HepG2 (cell line): Measurements from ENCODE around the gene DNAJB12. TPM values are rescaled to one million over a fixed set of nuclear protein-coding genes. Genes with fewer than 3 reads are reported as not detected.
A peak's percentile ranks its signal among the peaks of the same experiment; 100 is the strongest.

Source experiments
- GATAD2A ChIP-seq: IDR thresholded peaks from 2 replicates; pipeline ENCODE4 v1.6.1; 2016
- NONO ChIP-seq, 2 experiments: fragments of 450-650 bp in 1 of 2; sonication (generic) in 1 of 2; formaldehyde crosslinking in 1 of 2; IDR thresholded peaks in 1 of 2; conservative IDR thresholded peaks in 1 of 2; 2 replicates each; pipeline versions ENCODE4 v1.6.1 to v1.8.0; 2017 to 2022; ENCODE audit warnings: mild to moderate bottlenecking in 1 of 2, missing genetic modification reagents in 1 of 2, moderate library complexity in 1 of 2
- SRSF4 ChIP-seq: fragments of 200-400 bp; formaldehyde crosslinking; IDR thresholded peaks from one replicate; pipeline ENCODE4 v1.6.1; 2018; ENCODE audit warnings: mild to moderate bottlenecking, low read depth, low read length, moderate library complexity; ENCODE audit not compliant: poor library complexity, severe bottlenecking
- ZBTB8A ChIP-seq: sonication (generic); formaldehyde crosslinking; IDR thresholded peaks from 2 replicates; pipeline ENCODE4 v1.4.0; 2020; ENCODE audit warnings: mild to moderate bottlenecking, low read depth, missing genetic modification reagents, borderline replicate concordance
- ZC3H13 ChIP-seq: sonication (generic); formaldehyde crosslinking; IDR thresholded peaks from 2 replicates; pipeline ENCODE4 v1.8.1; 2023; ENCODE audit warnings: mild to moderate bottlenecking, missing genetic modification reagents, moderate library complexity
- ZC3H4 ChIP-seq: sonication (generic); formaldehyde crosslinking; IDR thresholded peaks from 2 replicates; pipeline ENCODE4 v1.4.0; 2020; ENCODE audit warnings: missing genetic modification reagents, borderline replicate concordance
- ZNF317 ChIP-seq: sonication (generic); formaldehyde crosslinking; IDR thresholded peaks from 2 replicates; pipeline ENCODE4 v1.5.0; 2020; ENCODE audit warnings: mild to moderate bottlenecking, missing genetic modification reagents
- ZNF713 ChIP-seq: sonication (generic); formaldehyde crosslinking; IDR thresholded peaks from 2 replicates; pipeline ENCODE4 v1.4.0; 2020; ENCODE audit warnings: mild to moderate bottlenecking, missing genetic modification reagents
- polyA plus RNA-seq, 8 experiments: library from polyadenylated mRNA; depleted of rRNA in 3 of 8; stranded (reverse) in 7 of 8; unstranded in 1 of 8; fragments of >200 nt; fragmentation: Illumina TruSeq in 4 of 8; extraction: Trizol in 4 of 8; gene quantifications; 2 replicates each; pipeline versions ENCODE4 v1.2.1 to v1.2.3, GENCODE V29; 2011 to 2016; ENCODE audit warnings: low read depth in 4 of 8, missing spikeins in 1 of 8, mixed read lengths in 1 of 8; ENCODE audit not compliant: insufficient read depth in 1 of 8
- total RNA-seq, 5 experiments: library from RNA; depleted of rRNA; stranded (reverse); fragments of >200 nt; fragmentation: Illumina TruSeq; extraction: Trizol; gene quantifications; 2 replicates each; pipeline ENCODE4 v1.2.3, GENCODE V29; 2016; ENCODE audit warnings: low read depth in 1 of 5
- TF ChIP-seq, protein P1 (sequence below): sonication (generic); formaldehyde crosslinking; IDR thresholded peaks from 2 replicates; pipeline ENCODE4 v1.4.0; 2020; ENCODE audit warnings: missing genetic modification reagents
- TF ChIP-seq, protein P2 (sequence below): sonication (generic); formaldehyde crosslinking; IDR thresholded peaks from 2 replicates; pipeline ENCODE4 v1.4.0; 2020; ENCODE audit warnings: missing genetic modification reagents, borderline replicate concordance
- TF ChIP-seq, protein P3 (sequence below): sonication (generic); formaldehyde crosslinking; IDR thresholded peaks from 2 replicates; pipeline ENCODE4 v1.8.1; 2023; ENCODE audit warnings: mild to moderate bottlenecking, inconsistent platforms, moderate library complexity, missing genetic modification reagents, borderline replicate concordance
- TF ChIP-seq, protein P4 (sequence below), 2 experiments: sonication (generic) in 1 of 2; formaldehyde crosslinking in 1 of 2; IDR thresholded peaks; 2 replicates each; pipeline versions ENCODE4 v1.4.0 to v1.6.1; 2016 to 2020; ENCODE audit warnings: borderline replicate concordance in 1 of 2, low read depth in 1 of 2, mild to moderate bottlenecking in 1 of 2, missing genetic modification reagents in 1 of 2
- TF ChIP-seq, protein P5 (sequence below): sonication (generic); formaldehyde crosslinking; IDR thresholded peaks from 2 replicates; pipeline ENCODE4 v1.4.0; 2020; ENCODE audit warnings: missing genetic modification reagents

DNAJB12 gene
- total and polyA plus RNA-seq, 2 of the 13 experiments (the other 11 are each of a cell fraction or from before 2014, with no cell fraction given) = 10.8 to 18.2 TPM

DNA sequence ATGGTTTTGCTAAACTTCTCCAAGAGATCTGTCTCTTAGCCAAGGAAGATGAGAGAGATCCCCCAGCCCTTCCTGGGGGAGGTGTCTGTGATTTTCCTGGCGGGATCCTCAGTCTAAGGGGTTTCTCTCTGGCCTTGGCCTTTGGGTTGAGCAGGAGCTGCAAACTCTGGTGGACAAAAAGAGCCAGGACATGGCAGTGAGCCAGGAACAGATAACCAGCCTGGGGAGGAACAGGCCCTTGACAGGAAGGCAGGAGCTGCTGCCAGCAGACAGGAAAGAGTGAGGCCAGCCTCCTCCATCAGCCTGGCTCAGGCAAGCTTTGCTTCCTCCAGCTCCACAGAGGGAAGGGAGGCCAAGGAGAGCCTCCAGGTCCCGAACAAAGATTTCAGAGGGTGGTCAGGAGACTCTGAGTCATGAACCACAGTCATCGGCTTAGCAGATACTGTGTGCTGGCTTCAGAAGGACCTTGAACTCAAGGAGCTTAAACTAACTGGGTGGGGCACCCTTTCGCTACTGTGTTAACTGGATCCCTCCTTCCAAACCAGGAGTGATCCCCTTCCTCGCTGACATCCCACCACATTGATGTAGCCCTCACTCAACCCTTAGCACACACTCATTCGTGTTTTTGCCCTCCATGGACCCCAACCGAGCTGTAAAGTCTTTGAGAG lies 46.3 kb downstream of the DNAJB12 start (continued):
- TF ChIP-seq, protein P1, sequence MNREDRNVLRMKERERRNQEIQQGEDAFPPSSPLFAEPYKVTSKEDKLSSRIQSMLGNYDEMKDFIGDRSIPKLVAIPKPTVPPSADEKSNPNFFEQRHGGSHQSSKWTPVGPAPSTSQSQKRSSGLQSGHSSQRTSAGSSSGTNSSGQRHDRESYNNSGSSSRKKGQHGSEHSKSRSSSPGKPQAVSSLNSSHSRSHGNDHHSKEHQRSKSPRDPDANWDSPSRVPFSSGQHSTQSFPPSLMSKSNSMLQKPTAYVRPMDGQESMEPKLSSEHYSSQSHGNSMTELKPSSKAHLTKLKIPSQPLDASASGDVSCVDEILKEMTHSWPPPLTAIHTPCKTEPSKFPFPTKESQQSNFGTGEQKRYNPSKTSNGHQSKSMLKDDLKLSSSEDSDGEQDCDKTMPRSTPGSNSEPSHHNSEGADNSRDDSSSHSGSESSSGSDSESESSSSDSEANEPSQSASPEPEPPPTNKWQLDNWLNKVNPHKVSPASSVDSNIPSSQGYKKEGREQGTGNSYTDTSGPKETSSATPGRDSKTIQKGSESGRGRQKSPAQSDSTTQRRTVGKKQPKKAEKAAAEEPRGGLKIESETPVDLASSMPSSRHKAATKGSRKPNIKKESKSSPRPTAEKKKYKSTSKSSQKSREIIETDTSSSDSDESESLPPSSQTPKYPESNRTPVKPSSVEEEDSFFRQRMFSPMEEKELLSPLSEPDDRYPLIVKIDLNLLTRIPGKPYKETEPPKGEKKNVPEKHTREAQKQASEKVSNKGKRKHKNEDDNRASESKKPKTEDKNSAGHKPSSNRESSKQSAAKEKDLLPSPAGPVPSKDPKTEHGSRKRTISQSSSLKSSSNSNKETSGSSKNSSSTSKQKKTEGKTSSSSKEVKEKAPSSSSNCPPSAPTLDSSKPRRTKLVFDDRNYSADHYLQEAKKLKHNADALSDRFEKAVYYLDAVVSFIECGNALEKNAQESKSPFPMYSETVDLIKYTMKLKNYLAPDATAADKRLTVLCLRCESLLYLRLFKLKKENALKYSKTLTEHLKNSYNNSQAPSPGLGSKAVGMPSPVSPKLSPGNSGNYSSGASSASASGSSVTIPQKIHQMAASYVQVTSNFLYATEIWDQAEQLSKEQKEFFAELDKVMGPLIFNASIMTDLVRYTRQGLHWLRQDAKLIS (CRISPR knock-in tag) = no peak
- TF ChIP-seq ZNF713 (no peak), ZNF317 (CRISPR knock-in tag) (no peak), ZC3H4 (no peak), ZC3H13 (no peak), NONO (IDR thresholded peaks at IDR 0.05) (no peak), NONO (CRISPR knock-in tag; conservative IDR thresholded peaks at IDR 0.05) (no peak), SRSF4 (no peak), GATAD2A (CRISPR knock-in tag) (no peak; the same call in 1 of the 2 replicates), ZBTB8A (no peak)
- TF ChIP-seq, protein P2, sequence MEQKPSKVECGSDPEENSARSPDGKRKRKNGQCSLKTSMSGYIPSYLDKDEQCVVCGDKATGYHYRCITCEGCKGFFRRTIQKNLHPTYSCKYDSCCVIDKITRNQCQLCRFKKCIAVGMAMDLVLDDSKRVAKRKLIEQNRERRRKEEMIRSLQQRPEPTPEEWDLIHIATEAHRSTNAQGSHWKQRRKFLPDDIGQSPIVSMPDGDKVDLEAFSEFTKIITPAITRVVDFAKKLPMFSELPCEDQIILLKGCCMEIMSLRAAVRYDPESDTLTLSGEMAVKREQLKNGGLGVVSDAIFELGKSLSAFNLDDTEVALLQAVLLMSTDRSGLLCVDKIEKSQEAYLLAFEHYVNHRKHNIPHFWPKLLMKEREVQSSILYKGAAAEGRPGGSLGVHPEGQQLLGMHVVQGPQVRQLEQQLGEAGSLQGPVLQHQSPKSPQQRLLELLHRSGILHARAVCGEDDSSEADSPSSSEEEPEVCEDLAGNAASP (CRISPR knock-in tag) = peak; percentile 21; the same call in 1 of the 2 replicates
- TF ChIP-seq, protein P3, sequence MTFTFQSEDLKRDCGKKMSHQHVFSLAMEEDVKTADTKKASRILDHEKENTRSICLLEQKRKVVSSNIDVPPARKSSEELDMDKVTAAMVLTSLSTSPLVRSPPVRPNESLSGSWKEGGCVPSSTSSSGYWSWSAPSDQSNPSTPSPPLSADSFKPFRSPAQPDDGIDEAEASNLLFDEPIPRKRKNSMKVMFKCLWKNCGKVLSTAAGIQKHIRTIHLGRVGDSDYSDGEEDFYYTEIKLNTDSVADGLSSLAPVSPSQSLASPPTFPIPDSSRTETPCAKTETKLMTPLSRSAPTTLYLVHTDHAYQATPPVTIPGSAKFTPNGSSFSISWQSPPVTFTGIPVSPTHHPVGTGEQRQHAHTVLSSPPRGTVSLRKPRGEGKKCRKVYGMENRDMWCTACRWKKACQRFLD (CRISPR knock-in tag) = no peak
- TF ChIP-seq, protein P4, sequence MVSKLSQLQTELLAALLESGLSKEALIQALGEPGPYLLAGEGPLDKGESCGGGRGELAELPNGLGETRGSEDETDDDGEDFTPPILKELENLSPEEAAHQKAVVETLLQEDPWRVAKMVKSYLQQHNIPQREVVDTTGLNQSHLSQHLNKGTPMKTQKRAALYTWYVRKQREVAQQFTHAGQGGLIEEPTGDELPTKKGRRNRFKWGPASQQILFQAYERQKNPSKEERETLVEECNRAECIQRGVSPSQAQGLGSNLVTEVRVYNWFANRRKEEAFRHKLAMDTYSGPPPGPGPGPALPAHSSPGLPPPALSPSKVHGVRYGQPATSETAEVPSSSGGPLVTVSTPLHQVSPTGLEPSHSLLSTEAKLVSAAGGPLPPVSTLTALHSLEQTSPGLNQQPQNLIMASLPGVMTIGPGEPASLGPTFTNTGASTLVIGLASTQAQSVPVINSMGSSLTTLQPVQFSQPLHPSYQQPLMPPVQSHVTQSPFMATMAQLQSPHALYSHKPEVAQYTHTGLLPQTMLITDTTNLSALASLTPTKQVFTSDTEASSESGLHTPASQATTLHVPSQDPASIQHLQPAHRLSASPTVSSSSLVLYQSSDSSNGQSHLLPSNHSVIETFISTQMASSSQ (IDR thresholded peaks at IDR 0.05; ENCODE audit: low read depth) = no peak
- TF ChIP-seq, protein P4 (CRISPR knock-in tag; IDR thresholded peaks at IDR 0.05; ENCODE audit: borderline replicate concordance) = no peak
- TF ChIP-seq, protein P5, sequence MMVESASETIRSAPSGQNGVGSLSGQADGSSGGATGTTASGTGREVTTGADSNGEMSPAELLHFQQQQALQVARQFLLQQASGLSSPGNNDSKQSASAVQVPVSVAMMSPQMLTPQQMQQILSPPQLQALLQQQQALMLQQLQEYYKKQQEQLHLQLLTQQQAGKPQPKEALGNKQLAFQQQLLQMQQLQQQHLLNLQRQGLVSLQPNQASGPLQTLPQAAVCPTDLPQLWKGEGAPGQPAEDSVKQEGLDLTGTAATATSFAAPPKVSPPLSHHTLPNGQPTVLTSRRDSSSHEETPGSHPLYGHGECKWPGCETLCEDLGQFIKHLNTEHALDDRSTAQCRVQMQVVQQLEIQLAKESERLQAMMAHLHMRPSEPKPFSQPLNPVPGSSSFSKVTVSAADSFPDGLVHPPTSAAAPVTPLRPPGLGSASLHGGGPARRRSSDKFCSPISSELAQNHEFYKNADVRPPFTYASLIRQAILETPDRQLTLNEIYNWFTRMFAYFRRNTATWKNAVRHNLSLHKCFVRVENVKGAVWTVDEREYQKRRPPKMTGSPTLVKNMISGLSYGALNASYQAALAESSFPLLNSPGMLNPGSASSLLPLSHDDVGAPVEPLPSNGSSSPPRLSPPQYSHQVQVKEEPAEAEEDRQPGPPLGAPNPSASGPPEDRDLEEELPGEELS (CRISPR knock-in tag) = 0 out of 2 replicates have a peak, but pooled peaks have one; percentile 15
